ENCODE results near the gene SLC6A1. TPM values are rescaled to one million over a fixed set of nuclear protein-coding genes. Genes with fewer than 3 reads are reported as not detected.

The SLC6A1 gene
- total RNA-seq, 1 experiment from 2014 or later = not detected

GRCh38 chr3:10994306-10994705 is 1.8 kb downstream of the SLC6A1 start:
- no peak for DNase-seq
- CTCF ChIA-PET = no interaction called here
- BruUV-seq (replicated peaks) = no TSS peak
- no peak for TF ChIP-seq CTCF (IDR thresholded peaks at IDR 0.05; ENCODE audit: unreplicated experiment)
- Mint-ChIP-seq H3K36me3 (ENCODE audit: insufficient read depth, unreplicated experiment) (no peaks in the 10 kb centered on the region), H3K27ac (ENCODE audit: unreplicated experiment) (no peak overlapping the region), H3K4me3 (ENCODE audit: low read depth, unreplicated experiment) (no peak overlapping the region), H3K9me3 (ENCODE audit: low read depth, unreplicated experiment) (no peaks in the 10 kb centered on the region), H3K4me1 (ENCODE audit: low read depth, unreplicated experiment) (no peaks in the 10 kb centered on the region), H3K27me3 (ENCODE audit: unreplicated experiment) (peaks cover 95% of the 10 kb centered on the region)
- intact Hi-C loops (cut with micrococcal nuclease; ENCODE audit: unreplicated experiment) = no loop called here

- CTCF ChIA-PET = no interaction called here
- H3K9me3 Mint-ChIP-seq (ENCODE audit: low read depth, unreplicated experiment) = no peaks in the 10 kb centered on the region
- H3K36me3 Mint-ChIP-seq (ENCODE audit: insufficient read depth, unreplicated experiment) = peaks cover under 1% of the 10 kb centered on the region
- H3K4me3 Mint-ChIP-seq (ENCODE audit: low read depth, unreplicated experiment) = no peak overlapping the region
- peaks cover 2% of the 10 kb centered on the region for H3K4me1 Mint-ChIP-seq (ENCODE audit: low read depth, unreplicated experiment)
- intact Hi-C loops (cut with micrococcal nuclease; ENCODE audit: unreplicated experiment) = no loop called here
- no TSS peak for BruUV-seq (replicated peaks)
- peaks cover 85% of the 10 kb centered on the region for H3K27me3 Mint-ChIP-seq (ENCODE audit: unreplicated experiment)
- H3K27ac Mint-ChIP-seq (ENCODE audit: unreplicated experiment) = no peak overlapping the region
- no peak for TF ChIP-seq CTCF (IDR thresholded peaks at IDR 0.05; ENCODE audit: unreplicated experiment)
- DNase-seq = no peak
These were observed 3.3 kb downstream of the SLC6A1 start for GRCh38 chr3:10995871-10996270.

GRCh38 chr3:10996345-10997013 is 3.9 kb downstream of the SLC6A1 start:
- CTCF ChIA-PET = no interaction called here
- peaks cover 79% of the 10 kb centered on the region for H3K27me3 Mint-ChIP-seq (ENCODE audit: unreplicated experiment)
- peaks cover 9% of the 10 kb centered on the region for H3K4me1 Mint-ChIP-seq (ENCODE audit: low read depth, unreplicated experiment)
- intact Hi-C loops (cut with micrococcal nuclease; ENCODE audit: unreplicated experiment) = no loop called here
- H3K27ac Mint-ChIP-seq (ENCODE audit: unreplicated experiment) = no peak overlapping the region
- TF ChIP-seq CTCF (IDR thresholded peaks at IDR 0.05; ENCODE audit: unreplicated experiment) = no peak
- H3K36me3 Mint-ChIP-seq (ENCODE audit: insufficient read depth, unreplicated experiment) = peaks cover 7% of the 10 kb centered on the region
- DNase-seq = no peak
- H3K9me3 Mint-ChIP-seq (ENCODE audit: low read depth, unreplicated experiment) = no peaks in the 10 kb centered on the region
- BruUV-seq (replicated peaks) = no TSS peak
- no peak overlapping the region for H3K4me3 Mint-ChIP-seq (ENCODE audit: low read depth, unreplicated experiment)

GRCh38 chr3:10997196-10997595 is 4.6 kb downstream of the SLC6A1 start:
- H3K4me1 Mint-ChIP-seq (ENCODE audit: low read depth, unreplicated experiment) = peaks cover 12% of the 10 kb centered on the region
- peaks cover 72% of the 10 kb centered on the region for H3K27me3 Mint-ChIP-seq (ENCODE audit: unreplicated experiment)
- H3K4me3 Mint-ChIP-seq (ENCODE audit: low read depth, unreplicated experiment) = no peak overlapping the region
- BruUV-seq (replicated peaks) = no TSS peak
- CTCF ChIA-PET = no interaction called here
- DNase-seq = no peak
- no peaks in the 10 kb centered on the region for H3K9me3 Mint-ChIP-seq (ENCODE audit: low read depth, unreplicated experiment)
- peaks cover 10% of the 10 kb centered on the region for H3K36me3 Mint-ChIP-seq (ENCODE audit: insufficient read depth, unreplicated experiment)
- intact Hi-C loops (cut with micrococcal nuclease; ENCODE audit: unreplicated experiment) = no loop called here
- TF ChIP-seq CTCF (IDR thresholded peaks at IDR 0.05; ENCODE audit: unreplicated experiment) = no peak
- H3K27ac Mint-ChIP-seq (ENCODE audit: unreplicated experiment) = no peak overlapping the region

Measured in Calu3 (cell line).